ENCODE data around the gene SIVA1.

- TF ChIP-seq, protein P1, sequence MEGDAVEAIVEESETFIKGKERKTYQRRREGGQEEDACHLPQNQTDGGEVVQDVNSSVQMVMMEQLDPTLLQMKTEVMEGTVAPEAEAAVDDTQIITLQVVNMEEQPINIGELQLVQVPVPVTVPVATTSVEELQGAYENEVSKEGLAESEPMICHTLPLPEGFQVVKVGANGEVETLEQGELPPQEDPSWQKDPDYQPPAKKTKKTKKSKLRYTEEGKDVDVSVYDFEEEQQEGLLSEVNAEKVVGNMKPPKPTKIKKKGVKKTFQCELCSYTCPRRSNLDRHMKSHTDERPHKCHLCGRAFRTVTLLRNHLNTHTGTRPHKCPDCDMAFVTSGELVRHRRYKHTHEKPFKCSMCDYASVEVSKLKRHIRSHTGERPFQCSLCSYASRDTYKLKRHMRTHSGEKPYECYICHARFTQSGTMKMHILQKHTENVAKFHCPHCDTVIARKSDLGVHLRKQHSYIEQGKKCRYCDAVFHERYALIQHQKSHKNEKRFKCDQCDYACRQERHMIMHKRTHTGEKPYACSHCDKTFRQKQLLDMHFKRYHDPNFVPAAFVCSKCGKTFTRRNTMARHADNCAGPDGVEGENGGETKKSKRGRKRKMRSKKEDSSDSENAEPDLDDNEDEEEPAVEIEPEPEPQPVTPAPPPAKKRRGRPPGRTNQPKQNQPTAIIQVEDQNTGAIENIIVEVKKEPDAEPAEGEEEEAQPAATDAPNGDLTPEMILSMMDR (IDR thresholded peaks at IDR 0.05), result no peak
- TF ChIP-seq POLR2A (IDR thresholded peaks at IDR 0.05) (no peak), EP300 (IDR thresholded peaks at IDR 0.05) (no peak)
These were observed 39.3 kb downstream of the SIVA1 start for GRCh38 chr14:104792101-104792884.
